VCaP (cell line): ENCODE data around the gene PIK3AP1.

ENCODE experiments used
- H3K27ac ChIP-seq: fragments of 450-650 bp; 2 replicates; pipeline ENCODE4 v1.5.1; 2017
- CTCF ChIP-seq: fragments of 450-650 bp; conservative IDR thresholded peaks from 2 replicates; pipeline ENCODE4 v1.5.1; 2017; ENCODE audit warnings: mild to moderate bottlenecking, moderate library complexity

The PIK3AP1 gene, protein sequence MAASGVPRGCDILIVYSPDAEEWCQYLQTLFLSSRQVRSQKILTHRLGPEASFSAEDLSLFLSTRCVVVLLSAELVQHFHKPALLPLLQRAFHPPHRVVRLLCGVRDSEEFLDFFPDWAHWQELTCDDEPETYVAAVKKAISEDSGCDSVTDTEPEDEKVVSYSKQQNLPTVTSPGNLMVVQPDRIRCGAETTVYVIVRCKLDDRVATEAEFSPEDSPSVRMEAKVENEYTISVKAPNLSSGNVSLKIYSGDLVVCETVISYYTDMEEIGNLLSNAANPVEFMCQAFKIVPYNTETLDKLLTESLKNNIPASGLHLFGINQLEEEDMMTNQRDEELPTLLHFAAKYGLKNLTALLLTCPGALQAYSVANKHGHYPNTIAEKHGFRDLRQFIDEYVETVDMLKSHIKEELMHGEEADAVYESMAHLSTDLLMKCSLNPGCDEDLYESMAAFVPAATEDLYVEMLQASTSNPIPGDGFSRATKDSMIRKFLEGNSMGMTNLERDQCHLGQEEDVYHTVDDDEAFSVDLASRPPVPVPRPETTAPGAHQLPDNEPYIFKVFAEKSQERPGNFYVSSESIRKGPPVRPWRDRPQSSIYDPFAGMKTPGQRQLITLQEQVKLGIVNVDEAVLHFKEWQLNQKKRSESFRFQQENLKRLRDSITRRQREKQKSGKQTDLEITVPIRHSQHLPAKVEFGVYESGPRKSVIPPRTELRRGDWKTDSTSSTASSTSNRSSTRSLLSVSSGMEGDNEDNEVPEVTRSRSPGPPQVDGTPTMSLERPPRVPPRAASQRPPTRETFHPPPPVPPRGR

DNA sequence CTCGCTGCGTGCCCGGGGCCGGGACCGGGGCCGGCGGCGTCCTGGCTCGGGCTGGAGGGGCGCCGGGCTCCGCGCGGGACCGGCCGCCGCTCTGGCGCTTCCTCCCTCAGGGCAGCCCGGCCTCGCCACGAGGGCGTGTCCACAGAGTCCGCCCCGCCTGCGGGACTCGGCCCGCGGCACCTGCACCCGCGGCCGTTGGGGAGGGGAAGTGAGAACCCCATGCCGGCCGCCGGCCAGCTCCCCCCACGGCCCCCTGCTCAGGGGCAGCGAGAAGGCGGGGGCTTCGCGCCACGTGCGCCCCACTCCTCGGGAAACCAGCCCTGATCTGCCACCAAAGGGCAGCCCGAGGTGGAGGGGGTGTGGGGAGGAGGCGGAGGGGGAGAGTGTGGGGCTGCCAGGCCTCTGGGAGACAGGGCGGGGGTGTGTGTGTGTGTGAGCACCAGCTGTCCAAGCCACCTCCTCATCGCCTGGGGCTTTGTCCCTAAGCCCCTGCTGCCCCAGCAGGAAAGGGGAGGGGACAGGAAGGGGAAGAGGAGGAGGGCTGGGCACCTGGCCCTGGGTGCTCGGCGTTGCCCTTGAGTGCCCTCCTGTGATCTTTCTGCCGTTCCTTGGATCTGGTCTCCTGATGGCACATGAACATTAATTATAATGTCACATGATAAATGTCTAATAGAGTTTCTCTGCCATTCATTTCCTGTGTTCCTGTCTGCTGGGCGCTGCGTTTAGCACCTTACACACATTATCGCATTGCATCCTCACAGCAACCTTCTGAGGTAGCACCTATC, at the start of gene PIK3AP1:
Gene PIK3AP1 (minus strand): TSS at position 93 of the 785 bp plus-strand sequence. CDS start 120 bp downstream, outside the sequence.
- peak within 1 kb of the TSS; percentile 96 for H3K27ac ChIP-seq
- TF ChIP-seq CTCF = no peak

DNA sequence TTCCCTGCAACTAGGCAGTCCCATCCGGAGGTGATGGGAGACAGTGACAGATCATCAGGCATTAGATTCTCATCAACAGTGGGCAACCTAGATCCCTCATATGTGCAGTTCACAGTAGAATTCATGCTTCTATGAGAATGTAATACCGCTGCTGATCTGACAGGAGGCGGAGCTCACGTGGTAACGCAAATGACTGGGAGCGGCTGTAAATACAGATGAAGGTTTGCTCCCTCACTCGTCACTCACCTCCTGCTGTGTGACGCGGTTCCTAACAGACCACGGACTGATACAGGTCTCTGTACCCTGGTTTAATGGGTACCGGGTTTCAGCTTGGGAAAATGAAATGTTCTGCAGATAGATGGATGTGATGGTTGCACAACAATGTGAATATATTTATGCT, 47.8 kb upstream of the PIK3AP1 start:
- H3K27ac ChIP-seq = no peak overlapping the region
- no peak for TF ChIP-seq CTCF

DNA sequence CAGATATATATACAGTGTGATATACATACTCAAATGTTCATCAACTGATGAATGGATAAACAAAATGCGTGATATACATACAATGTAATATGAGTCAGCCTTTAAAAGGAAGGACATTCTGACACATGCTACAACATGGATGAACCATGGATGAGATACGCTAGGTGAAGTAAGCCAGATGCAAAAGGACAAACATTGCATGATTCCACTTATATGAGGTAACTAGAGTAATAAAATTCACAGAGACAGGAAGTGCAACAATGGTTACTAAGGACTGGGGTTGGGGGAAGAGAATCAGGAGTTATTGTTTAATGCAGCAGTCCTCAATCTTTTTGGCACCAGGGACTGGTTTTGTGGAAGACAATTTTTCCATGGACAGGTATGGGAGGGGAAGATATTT, 47.3 kb upstream of the PIK3AP1 start:
- no peak for TF ChIP-seq CTCF
- H3K27ac ChIP-seq = no peak overlapping the region

DNA sequence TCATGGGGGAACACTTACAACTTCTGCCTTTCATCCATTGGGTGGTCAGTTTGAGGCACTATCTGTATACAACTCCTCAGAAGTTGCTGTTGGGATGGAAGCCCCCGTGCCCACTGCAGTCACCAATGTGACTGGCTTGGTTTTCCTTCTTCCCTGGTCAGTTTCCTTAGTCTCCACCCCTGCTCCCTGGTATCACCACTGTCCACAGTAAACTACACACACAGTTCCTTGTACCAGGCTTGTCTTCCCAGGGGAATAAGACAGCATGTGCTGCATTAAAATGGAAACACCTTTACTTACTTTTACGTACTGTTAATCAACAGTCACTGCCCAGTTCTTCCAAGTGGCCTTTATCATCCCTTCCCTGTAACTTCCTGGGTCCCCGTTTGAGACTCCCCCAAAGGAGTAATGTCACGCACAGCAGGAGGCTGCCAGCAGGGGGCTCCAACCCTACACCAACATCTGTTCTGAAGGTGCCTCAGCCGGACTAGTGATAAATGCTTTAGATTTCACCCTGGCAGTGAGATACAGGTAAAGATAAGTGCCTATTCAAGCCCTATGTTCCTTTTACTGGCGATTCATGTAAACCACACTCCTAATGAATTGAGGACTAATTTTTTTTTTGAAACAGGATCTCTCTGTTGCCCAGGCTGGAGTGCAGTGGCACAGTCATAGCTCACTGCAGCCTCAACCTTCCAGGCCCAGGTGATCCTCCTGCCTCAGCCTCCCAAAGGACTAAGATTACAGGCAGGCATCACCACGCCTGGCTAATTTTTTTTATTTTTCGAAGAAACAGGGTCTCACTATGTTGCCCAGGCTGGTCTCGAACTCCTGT, 45.3 kb upstream of the PIK3AP1 start:
- H3K27ac ChIP-seq = no peak overlapping the region
- peak; percentile 74 for TF ChIP-seq CTCF

DNA sequence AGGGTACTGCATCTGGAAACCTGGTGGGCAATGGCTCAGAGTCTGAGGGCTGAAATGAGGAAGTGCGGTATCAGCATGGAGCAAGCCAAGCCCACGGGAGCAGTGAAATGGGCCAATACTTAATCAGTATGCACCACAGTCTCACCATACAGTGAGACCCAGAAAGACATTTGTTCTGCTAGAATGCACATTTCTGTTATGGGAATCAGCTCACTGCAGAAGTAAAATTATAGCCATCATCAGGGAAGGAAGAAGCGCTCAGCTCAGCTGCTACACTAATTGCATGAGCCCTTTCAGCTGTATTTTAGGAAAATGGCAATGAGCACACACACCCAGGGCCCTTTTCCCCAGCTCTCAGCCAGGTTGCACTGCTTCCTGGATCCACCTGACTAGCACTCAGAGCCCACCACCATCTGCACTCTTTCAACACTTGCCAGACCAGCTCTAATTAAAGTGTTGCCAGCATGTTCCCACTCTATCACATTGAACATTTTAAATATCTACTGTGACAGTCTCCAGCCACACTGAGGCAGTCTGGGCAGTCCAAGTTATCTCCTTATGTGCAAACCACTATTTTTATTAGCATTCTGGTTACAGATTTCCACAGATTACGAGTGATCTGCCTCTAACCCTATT, 44.2 kb upstream of the PIK3AP1 start:
- TF ChIP-seq CTCF = no peak
- no peak overlapping the region for H3K27ac ChIP-seq

GRCh38 chr10:96758423-96758822, 38.1 kb upstream of the PIK3AP1 start:
- TF ChIP-seq CTCF = no peak
- no peak overlapping the region for H3K27ac ChIP-seq
